Spleen (tissue), 11 donors: ENCODE results near the gene RXFP1. TPM values are rescaled to one million over a fixed set of nuclear protein-coding genes. Genes with fewer than 3 reads are reported as not detected.

Experiments
- DNase-seq: peaks from one replicate; pipeline ENCODE4 v3.0.0-alpha.2; 2020
- H3K27ac ChIP-seq, 8 donors: fragments of 200-600 bp; sonication (generic) in 7 of 8; 1 replicate in 4 of 8; 2 replicates in 4 of 8; pipeline versions ENCODE4 v1.5.0 to v1.8.0; 2016 to 2021; ENCODE audit warnings: inconsistent platforms in 4 of 8, mild to moderate bottlenecking in 4 of 8, moderate library complexity in 1 of 8
- H3K27me3 ChIP-seq, 7 donors: fragments of 200-600 bp; sonication (generic) in 6 of 7; replicated peaks in 1 of 7; 1 replicate in 4 of 7; 2 replicates in 3 of 7; pipeline versions ENCODE4 v1.5.0 to v1.8.0; 2016 to 2021; ENCODE audit warnings: inconsistent platforms in 3 of 7, mild to moderate bottlenecking in 1 of 7
- H3K36me3 ChIP-seq, 6 donors: fragments of 200-600 bp; sonication (generic) in 5 of 6; 1 replicate in 4 of 6; 2 replicates in 2 of 6; pipeline versions ENCODE4 v1.5.0 to v1.8.0; 2016 to 2021; ENCODE audit warnings: inconsistent platforms in 2 of 6
- H3K4me1 ChIP-seq, 6 donors: fragments of 200-600 bp; sonication (generic) in 5 of 6; 1 replicate in 3 of 6; 2 replicates in 3 of 6; pipeline versions ENCODE4 v1.5.0 to v1.8.0; 2016 to 2021; ENCODE audit warnings: inconsistent platforms in 3 of 6
- H3K4me3 ChIP-seq, 8 donors: fragments of 200-600 bp; sonication (generic) in 7 of 8; 1 replicate in 4 of 8; 2 replicates in 4 of 8; pipeline versions ENCODE4 v1.5.0 to v1.8.0; 2016 to 2021; ENCODE audit warnings: inconsistent platforms in 4 of 8, mild to moderate bottlenecking in 4 of 8, moderate library complexity in 2 of 8
- H3K9me3 ChIP-seq, 8 donors: fragments of 200-600 bp; sonication (generic) in 7 of 8; 1 replicate in 4 of 8; 2 replicates in 4 of 8; pipeline versions ENCODE4 v1.5.0 to v1.8.0; 2016 to 2021; ENCODE audit warnings: inconsistent platforms in 4 of 8
- CTCF ChIP-seq, 11 experiments: fragments of 200-600 bp in 7 of 11; fragments of 450-650 bp in 4 of 11; sonication (generic) in 4 of 11; IDR thresholded peaks in 8 of 11; conservative IDR thresholded peaks in 3 of 11; 1 replicate in 7 of 11; 2 replicates in 4 of 11; pipeline versions ENCODE4 v1.4.0 to v1.8.0; 2016 to 2021; ENCODE audit warnings: antibody characterized with exemption in 11 of 11, inconsistent platforms in 4 of 11, mild to moderate bottlenecking in 1 of 11
- POLR2A ChIP-seq, 3 donors: fragments of 450-650 bp; IDR thresholded peaks; one replicate each; pipeline ENCODE4 v1.5.1; 2017; ENCODE audit warnings: antibody characterized with exemption in 3 of 3, mild to moderate bottlenecking in 1 of 3
- POLR2AphosphoS5 ChIP-seq, 3 donors: sonication (generic); formaldehyde crosslinking; IDR thresholded peaks; one replicate each; pipeline ENCODE4 v1.5.1; 2017; ENCODE audit warnings: antibody characterized with exemption in 3 of 3
- WGBS, 5 donors: extraction: QIAGEN DNeasy Blood & Tissue Kit in 3 of 5; methylation state at CpG; one replicate each; pipeline versions ENCODE4 v1.1.5 to v1.1.7; 2013 to 2018; 5-methylcytosine and 5-hydroxymethylcytosine counted together
- intact Hi-C: fragments of 100-400 bp; cut with DNase I; formaldehyde crosslinking; loops from one replicate; pipeline ENCODE4 v1.15.0; 2023; ENCODE audit warnings: low total_unique reads
- polyA plus RNA-seq, 3 donors: library from polyadenylated mRNA; stranded (reverse); fragments of 200-250 nt; gene quantifications; one replicate each; pipeline ENCODE4 v1.2.1, GENCODE V29; 2013
- total RNA-seq, 7 donors: library from RNA; depleted of rRNA in 3 of 7; stranded (reverse); fragments of >200 nt in 3 of 7; fragmentation: NEBNext Ultra II Directional in 4 of 7; extraction: Animal tissue kit (Norgen Biotek cat#: 25700) in 4 of 7; gene quantifications; one replicate each; pipeline versions ENCODE4 v1.1.0 to v1.2.1, GENCODE V29; 2016 to 2021
- donor health status: healthy with polysubstance abuse.
- donor health status: DM: no; HTN: no; CAD: no; lungs with moderate emphysema.
- donor health status: DM: no; HTN: no; CAD: no.
- donor health status: Bipolar disorder and iron deficiency.
- donor health status: healthy.
- donor health status: DM: no; HTN: no; CAD: no.
- donor health status: DM: yes; HTN: yes; CAD: no.

RXFP1 gene
- total and polyA plus RNA-seq, 10 donors, result 0.03 to 0.39 (median 0.12) TPM; not detected in 2

GRCh38 chr4:158624889-158625478 lies 103.3 kb downstream of the RXFP1 start:
- Histone ChIP-seq H3K4me1 (peaks cover 0 to 3% (median 0%) of the 10 kb centered on the region in 6 donors), H3K27me3 (peaks cover 0 to 5% (median 0%) of the 10 kb centered on the region in 7 donors), H3K9me3 (no peaks in the 10 kb centered on the region), H3K36me3 (no peaks in the 10 kb centered on the region), H3K4me3 (no peak overlapping the region), H3K27ac (no peak overlapping the region)
- WGBS, 5 donors, result 27 to 50% (median 42%) methylated on average over 3 of the region's 3 CpGs
- no peak for TF ChIP-seq POLR2A (IDR thresholded peaks at IDR 0.05)
- TF ChIP-seq POLR2AphosphoS5 (IDR thresholded peaks at IDR 0.05), result no peak
- peak in 10 of 11 experiments; percentile 17 to 76 (median 68) for TF ChIP-seq CTCF (IDR thresholded peaks at IDR 0.05 in 8 of 11, conservative IDR thresholded peaks at IDR 0.05 in 3 of 11)
- intact Hi-C loops, result loop anchor here (10.0 kb wide), 1 partner anchor 370 kb away; no protein-coding TSS in a partner anchor
- DNase-seq, result no peak

GRCh38 chr4:158625544-158625943 lies 103.9 kb downstream of the RXFP1 start:
- H3K9me3 ChIP-seq, result no peaks in the 10 kb centered on the region
- TF ChIP-seq CTCF (IDR thresholded peaks at IDR 0.05 in 8 of 11, conservative IDR thresholded peaks at IDR 0.05 in 3 of 11) (no peak), POLR2AphosphoS5 (IDR thresholded peaks at IDR 0.05) (no peak), POLR2A (IDR thresholded peaks at IDR 0.05) (no peak)
- no peak overlapping the region for H3K27ac ChIP-seq
- DNase-seq, result no peak
- H3K4me3 ChIP-seq, result no peak overlapping the region
- peaks cover 0 to 3% (median 0%) of the 10 kb centered on the region in 6 donors for H3K4me1 ChIP-seq
- H3K27me3 ChIP-seq, result peaks cover 0 to 5% (median 0%) of the 10 kb centered on the region in 7 donors
- 62 to 87% (median 75%) methylated on average over 2 of the region's 2 CpGs for WGBS, 5 donors
- intact Hi-C loops, result loop anchor here (10.0 kb wide), 1 partner anchor 371 kb away; no protein-coding TSS in a partner anchor
- no peaks in the 10 kb centered on the region for H3K36me3 ChIP-seq

GRCh38 chr4:158630893-158631292 lies 109.2 kb downstream of the RXFP1 start:
- 31 to 76% (median 48%) methylated on average over 1 of the region's 1 CpG for WGBS, 5 donors
- H3K27ac ChIP-seq, result no peak overlapping the region
- intact Hi-C loops, result no loop called here
- no peaks in the 10 kb centered on the region for H3K4me1 ChIP-seq
- TF ChIP-seq POLR2AphosphoS5 (IDR thresholded peaks at IDR 0.05) (no peak), POLR2A (IDR thresholded peaks at IDR 0.05) (no peak)
- no peaks in the 10 kb centered on the region for H3K9me3 ChIP-seq
- H3K4me3 ChIP-seq, result no peak overlapping the region
- DNase-seq, result no peak
- no peaks in the 10 kb centered on the region for H3K36me3 ChIP-seq
- H3K27me3 ChIP-seq, result no peaks in the 10 kb centered on the region

GRCh38 chr4:158636619-158637018 lies 114.9 kb downstream of the RXFP1 start:
- TF ChIP-seq CTCF (IDR thresholded peaks at IDR 0.05 in 8 of 11, conservative IDR thresholded peaks at IDR 0.05 in 3 of 11) (no peak), POLR2AphosphoS5 (IDR thresholded peaks at IDR 0.05) (no peak), POLR2A (IDR thresholded peaks at IDR 0.05) (no peak)
- H3K27ac ChIP-seq, result no peak overlapping the region
- intact Hi-C loops, result no loop called here
- no peaks in the 10 kb centered on the region for H3K27me3 ChIP-seq
- no peak for DNase-seq
- H3K4me1 ChIP-seq, result no peaks in the 10 kb centered on the region
- WGBS, 5 donors, result 67 to 89% (median 79%) methylated on average over 1 of the region's 1 CpG
- no peaks in the 10 kb centered on the region for H3K9me3 ChIP-seq
- no peak overlapping the region for H3K4me3 ChIP-seq
- no peaks in the 10 kb centered on the region for H3K36me3 ChIP-seq
